ENCODE results near the gene SETD2.

Gene SETD2

GRCh38 chr3:47002171-47003055 is 161.5 kb downstream of the SETD2 start:
- TF ChIP-seq, protein P1, sequence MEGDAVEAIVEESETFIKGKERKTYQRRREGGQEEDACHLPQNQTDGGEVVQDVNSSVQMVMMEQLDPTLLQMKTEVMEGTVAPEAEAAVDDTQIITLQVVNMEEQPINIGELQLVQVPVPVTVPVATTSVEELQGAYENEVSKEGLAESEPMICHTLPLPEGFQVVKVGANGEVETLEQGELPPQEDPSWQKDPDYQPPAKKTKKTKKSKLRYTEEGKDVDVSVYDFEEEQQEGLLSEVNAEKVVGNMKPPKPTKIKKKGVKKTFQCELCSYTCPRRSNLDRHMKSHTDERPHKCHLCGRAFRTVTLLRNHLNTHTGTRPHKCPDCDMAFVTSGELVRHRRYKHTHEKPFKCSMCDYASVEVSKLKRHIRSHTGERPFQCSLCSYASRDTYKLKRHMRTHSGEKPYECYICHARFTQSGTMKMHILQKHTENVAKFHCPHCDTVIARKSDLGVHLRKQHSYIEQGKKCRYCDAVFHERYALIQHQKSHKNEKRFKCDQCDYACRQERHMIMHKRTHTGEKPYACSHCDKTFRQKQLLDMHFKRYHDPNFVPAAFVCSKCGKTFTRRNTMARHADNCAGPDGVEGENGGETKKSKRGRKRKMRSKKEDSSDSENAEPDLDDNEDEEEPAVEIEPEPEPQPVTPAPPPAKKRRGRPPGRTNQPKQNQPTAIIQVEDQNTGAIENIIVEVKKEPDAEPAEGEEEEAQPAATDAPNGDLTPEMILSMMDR (IDR thresholded peaks at IDR 0.05; ENCODE audit: insufficient read depth, low read depth, low read length, missing control alignments), result no peak
- no peak overlapping the region for H3K4me3 ChIP-seq (ENCODE audit: low read length)
- no peak for DNase-seq (ENCODE audit: low read depth)

DNA sequence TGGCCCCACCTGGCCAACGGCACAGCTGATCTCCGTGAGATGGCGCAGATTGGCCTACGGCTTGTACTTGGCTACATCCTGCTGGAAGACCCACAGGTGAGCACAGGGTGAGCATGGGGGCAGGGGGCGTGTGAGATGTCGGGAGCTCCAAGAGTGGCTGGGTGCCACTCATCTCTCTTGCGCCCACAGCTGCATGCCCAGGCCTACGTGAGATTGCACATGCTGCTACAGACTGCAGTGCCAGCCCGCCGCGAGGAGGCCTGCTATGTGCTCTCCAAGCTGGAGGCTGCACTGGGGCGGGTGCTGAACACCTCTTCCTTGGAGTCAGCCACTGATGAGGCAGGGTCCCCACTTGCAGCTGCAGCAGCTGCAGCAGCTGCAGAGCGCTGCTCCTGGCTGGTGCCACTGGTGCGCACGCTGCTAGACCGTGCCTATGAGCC is 162.2 kb downstream of the SETD2 start:
- no peak for DNase-seq (ENCODE audit: low read depth)
- no peak overlapping the region for H3K4me3 ChIP-seq (ENCODE audit: low read length)
- TF ChIP-seq, protein P1 (IDR thresholded peaks at IDR 0.05; ENCODE audit: insufficient read depth, low read depth, low read length, missing control alignments), result no peak

- DNase-seq (ENCODE audit: low read depth), result no peak
- no peak overlapping the region for H3K4me3 ChIP-seq (ENCODE audit: low read length)
- TF ChIP-seq, protein P1 (IDR thresholded peaks at IDR 0.05; ENCODE audit: insufficient read depth, low read depth, low read length, missing control alignments), result no peak
Observed at GRCh38 chr3:47000922-47001730, 162.8 kb downstream of the SETD2 start.

GRCh38 chr3:47000198-47000815 is 163.6 kb downstream of the SETD2 start:
- TF ChIP-seq, protein P1 (IDR thresholded peaks at IDR 0.05; ENCODE audit: insufficient read depth, low read depth, low read length, missing control alignments), result no peak
- no peak for DNase-seq (ENCODE audit: low read depth)
- no peak overlapping the region for H3K4me3 ChIP-seq (ENCODE audit: low read length)

DNA sequence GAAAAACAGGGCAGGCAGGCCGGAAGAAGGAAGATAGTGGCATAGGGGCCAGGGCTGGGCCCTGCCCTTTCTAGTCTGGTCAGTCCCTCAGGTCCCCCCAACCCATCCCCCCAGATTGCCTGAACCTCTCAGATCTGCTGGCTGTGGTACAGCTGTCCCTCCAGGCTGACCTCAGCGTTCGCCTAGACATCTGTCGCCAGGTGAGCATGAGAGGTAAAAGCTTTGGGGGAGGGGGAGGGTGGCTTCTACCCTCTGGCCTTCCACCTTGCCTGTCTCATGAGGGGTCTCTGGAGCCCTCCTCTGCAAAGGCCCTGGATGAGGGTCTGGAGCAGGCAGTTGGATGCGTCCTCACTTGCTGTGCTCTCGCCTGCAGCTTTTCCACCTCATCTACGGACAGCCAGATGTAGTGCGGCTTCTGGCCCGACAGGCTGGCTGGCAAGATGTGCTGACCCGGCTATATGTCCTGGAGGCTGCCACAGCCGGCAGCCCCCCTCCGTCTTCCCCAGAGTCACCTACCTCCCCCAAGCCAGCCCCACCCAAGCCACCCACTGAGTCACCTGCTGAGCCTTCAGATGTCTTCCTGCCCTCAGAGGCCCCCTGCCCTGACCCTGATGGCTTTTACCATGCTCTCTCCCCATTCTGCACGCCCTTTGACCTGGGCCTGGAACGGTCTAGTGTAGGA is 164.3 kb downstream of the SETD2 start:
- TF ChIP-seq, protein P1 (IDR thresholded peaks at IDR 0.05; ENCODE audit: insufficient read depth, low read depth, low read length, missing control alignments), result no peak
- DNase-seq (ENCODE audit: low read depth), result no peak
- no peak overlapping the region for H3K4me3 ChIP-seq (ENCODE audit: low read length)

- H3K4me3 ChIP-seq (ENCODE audit: low read length), result no peak overlapping the region
- DNase-seq (ENCODE audit: low read depth), result no peak
- TF ChIP-seq, protein P1 (IDR thresholded peaks at IDR 0.05; ENCODE audit: insufficient read depth, low read depth, low read length, missing control alignments), result no peak
Observed at GRCh38 chr3:46998852-46999515, 164.9 kb downstream of the SETD2 start.
